Measurements from ENCODE around the gene ELOB.

Gene ELOB

GRCh38 chr16:2777231-2777902 is at the start of gene ELOB:
Gene ELOB, minus strand, starts transcription at chr16:2777280. Its CDS starts 41 bp downstream, at chr16:2777239.
- DNase-seq: peak; percentile 53 to 94

- no peak for DNase-seq
Measured at GRCh38 chr16:2825906-2826305, 48.8 kb upstream of the ELOB start.

- DNase-seq: no peak
Measured at GRCh38 chr16:2825049-2825742, 48.1 kb upstream of the ELOB start.

GRCh38 chr16:2824626-2825025 is 47.5 kb upstream of the ELOB start:
- no peak for DNase-seq

GRCh38 chr16:2822496-2822895 is 45.4 kb upstream of the ELOB start:
- no peak for DNase-seq

- no peak for DNase-seq
Measured at GRCh38 chr16:2822158-2822495, 45.0 kb upstream of the ELOB start.

GRCh38 chr16:2821487-2822157 is 44.5 kb upstream of the ELOB start:
- DNase-seq: no peak

GRCh38 chr16:2820836-2821486 is 43.9 kb upstream of the ELOB start:
- no peak for DNase-seq

- no peak for DNase-seq
Measured at GRCh38 chr16:2819939-2820835, 43.1 kb upstream of the ELOB start.

- no peak for DNase-seq
Measured at GRCh38 chr16:2819179-2819938, 42.3 kb upstream of the ELOB start.

- no peak for DNase-seq
Measured at GRCh38 chr16:2818272-2818876, 41.3 kb upstream of the ELOB start.

- DNase-seq: no peak
Measured at GRCh38 chr16:2817340-2818271, 40.5 kb upstream of the ELOB start.

- no peak for DNase-seq
Measured at GRCh38 chr16:2816751-2817339, 39.8 kb upstream of the ELOB start, which contains the start of gene PRSS21. Gene PRSS21, plus strand, starts transcription at chr16:2817237. Its CDS starts 32 bp downstream, at chr16:2817269.

GRCh38 chr16:2815299-2815771 is 38.3 kb upstream of the ELOB start:
- DNase-seq: no peak

- DNase-seq: no peak
Measured at GRCh38 chr16:2814551-2815298, 37.6 kb upstream of the ELOB start.

- no peak for DNase-seq
Measured at GRCh38 chr16:2813771-2814221, 36.7 kb upstream of the ELOB start.

GRCh38 chr16:2811703-2812471 is 34.8 kb upstream of the ELOB start:
- DNase-seq: no peak

- no peak for DNase-seq
Measured at GRCh38 chr16:2810651-2811050, 33.6 kb upstream of the ELOB start.

Measured in NCI-H187 (cell line).